Adipose tissue (tissue), 3 donors: Measurements from ENCODE around the gene SMC3. TPM values are rescaled to one million over a fixed set of nuclear protein-coding genes. Genes with fewer than 3 reads are reported as not detected.
"Not testable (repeated sequence)": the region's sequence is repeated elsewhere in the genome, so short reads cannot be mapped to it uniquely, and the experiment has no call there.

Experiments
- H3K27ac ChIP-seq: one replicate; pipeline ENCODE4 v1.5.1; 2013; ENCODE audit warnings: low read depth, low read length
- WGBS, 3 donors: extraction: QIAGEN DNeasy Blood & Tissue Kit; methylation state at CpG; one replicate each; pipeline ENCODE4 v1.1.7; 2013; 5-methylcytosine and 5-hydroxymethylcytosine counted together
- polyA plus RNA-seq, 3 donors: library from polyadenylated mRNA; stranded (reverse); fragments of 200-250 nt; gene quantifications; one replicate each; pipeline ENCODE4 v1.2.3, GENCODE V29; 2013
- donor health status: healthy with polysubstance abuse.
- donor health status: Bipolar disorder and iron deficiency.
- donor health status: healthy.

Gene SMC3
- polyA plus RNA-seq, 3 donors: 10.2 to 16.4 (median 15.3) TPM

- H3K27ac ChIP-seq: no peak overlapping the region
- 71 to 76% (median 74%) methylated on average over 8 of the region's 8 CpGs for WGBS, 3 donors
Observed at GRCh38 chr10:110613341-110613995, 46.0 kb downstream of the SMC3 start.

- no peak overlapping the region for H3K27ac ChIP-seq
- 85 to 89% (median 88%) methylated on average over 9 of the region's 9 CpGs for WGBS, 3 donors
Observed at GRCh38 chr10:110613996-110614495, 46.6 kb downstream of the SMC3 start.

GRCh38 chr10:110615057-110615747 is 47.7 kb downstream of the SMC3 start:
- WGBS, 3 donors: 62 to 85% (median 65%) methylated on average over 2 of the region's 2 CpGs
- no peak overlapping the region for H3K27ac ChIP-seq

GRCh38 chr10:110616493-110617033 is 49.1 kb downstream of the SMC3 start:
- 95 to 98% (median 95%) methylated on average over 5 of the region's 5 CpGs for WGBS, 3 donors
- no peak overlapping the region for H3K27ac ChIP-seq

- WGBS, 3 donors: 90 to 95% (median 93%) methylated on average over 7 of the region's 7 CpGs
- H3K27ac ChIP-seq: no peak overlapping the region
Observed at GRCh38 chr10:110617425-110618229, 50.1 kb downstream of the SMC3 start.

GRCh38 chr10:110618230-110618610 is 50.7 kb downstream of the SMC3 start:
- H3K27ac ChIP-seq: no peak overlapping the region
- 66 to 76% (median 69%) methylated on average over 5 of the region's 5 CpGs for WGBS, 3 donors

GRCh38 chr10:110619514-110620397 is 52.3 kb downstream of the SMC3 start:
- WGBS, 3 donors: 60 to 63% (median 62%) methylated on average over 3 of the region's 3 CpGs
- H3K27ac ChIP-seq: no peak overlapping the region

GRCh38 chr10:110620398-110620719 is 52.9 kb downstream of the SMC3 start:
- H3K27ac ChIP-seq: no peak overlapping the region
- WGBS, 3 donors: 93 to 99% (median 98%) methylated on average over 2 of the region's 2 CpGs

- not testable (repeated sequence) for H3K27ac ChIP-seq
- 76 to 86% (median 84%) methylated on average over 4 of the region's 4 CpGs for WGBS, 3 donors
Observed at GRCh38 chr10:110623316-110623715, 55.8 kb downstream of the SMC3 start.

GRCh38 chr10:110625356-110625894 is 57.9 kb downstream of the SMC3 start:
- no peak overlapping the region for H3K27ac ChIP-seq
- 84 to 92% (median 88%) methylated on average over 6 of the region's 6 CpGs for WGBS, 3 donors

- no peak overlapping the region for H3K27ac ChIP-seq
- 89 to 93% (median 91%) methylated on average over 5 of the region's 5 CpGs for WGBS, 3 donors
Observed at GRCh38 chr10:110625951-110626855, 58.7 kb downstream of the SMC3 start.

GRCh38 chr10:110628161-110628560 is 60.7 kb downstream of the SMC3 start:
- no peak overlapping the region for H3K27ac ChIP-seq

- 58 to 83% (median 73%) methylated on average over 3 of the region's 3 CpGs for WGBS, 3 donors
- H3K27ac ChIP-seq: no peak overlapping the region
Observed at GRCh38 chr10:110629680-110630191, 62.2 kb downstream of the SMC3 start.

GRCh38 chr10:110631934-110632333 is 64.4 kb downstream of the SMC3 start:
- H3K27ac ChIP-seq: no peak overlapping the region

- H3K27ac ChIP-seq: no peak overlapping the region
- 85 to 95% (median 86%) methylated on average over 1 of the region's 1 CpG for WGBS, 3 donors
Observed at GRCh38 chr10:110632591-110633215, 65.2 kb downstream of the SMC3 start.

- H3K27ac ChIP-seq: no peak overlapping the region
- WGBS, 3 donors: 55 to 71% (median 58%) methylated on average over 9 of the region's 9 CpGs
Observed at GRCh38 chr10:110634527-110635209, 67.2 kb downstream of the SMC3 start.
